IMR-90 (cell line): Measurements from ENCODE around the gene MRTFB. TPM values are rescaled to one million over a fixed set of nuclear protein-coding genes. Genes with fewer than 3 reads are reported as not detected.

ENCODE experiments used
- ATAC-seq: fragments of 200-7000 bp; cut with Tn5 transposase; 2 replicates; pipeline ENCODE4 v1.9.1; 2020; ENCODE audit warnings: low read depth, mild to moderate bottlenecking, moderate library complexity
- BruUV-seq: library from RNA; stranded (reverse); fragments of 400-500 nt; replicated peaks from 2 replicates; lab custom pipeline; 2021; lab: Mats Ljungman, UMichigan
- CTCF ChIA-PET: fragments of 300-600 bp; formaldehyde crosslinking; extraction: SDS; loops from one replicate; lab custom pipeline; 2021; ENCODE audit warnings: antibody characterized with exemption; lab: Yijun Ruan, JAX
- POLR2A ChIA-PET: fragments of 300-600 bp; sonication (Branson Sonifier 250); formaldehyde crosslinking; loops from one replicate; lab custom pipeline; 2022; ENCODE audit warnings: antibody characterized with exemption; ENCODE audit not compliant: unreplicated experiment; lab: Charles Lee
- DNase-seq: peaks from one replicate; pipeline ENCODE4 v3.0.0; 2013
- H2AFZ ChIP-seq: replicated peaks from 2 replicates; pipeline ENCODE3; 2013; ENCODE audit warnings: low read length, mild to moderate bottlenecking; ENCODE audit not compliant: poor library complexity
- H2AK5ac ChIP-seq: 2 replicates; pipeline ENCODE4 v1.6.1; 2013; ENCODE audit warnings: low read depth, low read length, inconsistent platforms
- H2AK9ac ChIP-seq: replicated peaks from 2 replicates; pipeline ENCODE3; 2013; ENCODE audit warnings: mild to moderate bottlenecking, low read depth, low read length, moderate library complexity; ENCODE audit not compliant: poor library complexity
- H2BK120ac ChIP-seq: 2 replicates; pipeline ENCODE4 v1.6.1; 2013; ENCODE audit warnings: low read depth, low read length, inconsistent platforms
- H2BK15ac ChIP-seq: 3 replicates; pipeline ENCODE4 v1.6.1; 2013; ENCODE audit warnings: low read depth, low read length, inconsistent platforms
- H2BK20ac ChIP-seq: 2 replicates; pipeline ENCODE4 v1.6.1; 2013; ENCODE audit warnings: low read depth, mild to moderate bottlenecking, inconsistent platforms, low read length, moderate library complexity
- H2BK5ac ChIP-seq: 2 replicates; pipeline ENCODE4 v1.6.1; 2013; ENCODE audit warnings: mild to moderate bottlenecking, low read depth, low read length, inconsistent platforms; ENCODE audit not compliant: poor library complexity, severe bottlenecking
- H3K14ac ChIP-seq: replicated peaks from 2 replicates; pipeline ENCODE4 v1.6.1; 2013; ENCODE audit warnings: low read depth, low read length, inconsistent platforms
- H3K18ac ChIP-seq: 2 replicates; pipeline ENCODE4 v1.6.1; 2013; ENCODE audit warnings: low read depth, low read length, control low read depth
- H3K23ac ChIP-seq: 2 replicates; pipeline ENCODE4 v1.6.1; 2013; ENCODE audit warnings: low read depth, low read length, inconsistent platforms
- H3K27ac ChIP-seq: 2 replicates; pipeline ENCODE4 v1.5.1; 2013; ENCODE audit warnings: mild to moderate bottlenecking, control low read depth, low read length; ENCODE audit not compliant: insufficient read depth
- H3K27me3 ChIP-seq: 2 replicates; pipeline ENCODE4 v1.6.1; 2013; ENCODE audit warnings: low read length; ENCODE audit not compliant: control insufficient read depth, insufficient read depth
- H3K36me3 ChIP-seq: 2 replicates; pipeline ENCODE4 v1.6.1; 2013; ENCODE audit warnings: low read length, mixed read lengths; ENCODE audit not compliant: control insufficient read depth, insufficient read depth
- H3K4ac ChIP-seq: 2 replicates; pipeline ENCODE4 v1.6.1; 2013; ENCODE audit warnings: low read depth, low read length, inconsistent platforms
- H3K4me1 ChIP-seq: 2 replicates; pipeline ENCODE4 v1.6.1; 2013; ENCODE audit warnings: low read length, mixed read lengths; ENCODE audit not compliant: control insufficient read depth, insufficient read depth
- H3K4me2 ChIP-seq: 2 replicates; pipeline ENCODE4 v1.6.1; 2013; ENCODE audit warnings: low read depth, mild to moderate bottlenecking, control low read depth, low read length, moderate library complexity
- H3K4me3 ChIP-seq: 2 replicates; pipeline ENCODE4 v1.5.1; 2013; ENCODE audit warnings: low read depth, mild to moderate bottlenecking, control low read depth, low read length, moderate library complexity; ENCODE audit not compliant: insufficient read depth
- H3K56ac ChIP-seq: 2 replicates; pipeline ENCODE4 v1.6.1; 2013; ENCODE audit warnings: low read length, inconsistent platforms; ENCODE audit not compliant: insufficient read depth; ENCODE audit errors: extremely low read depth
- H3K79me1 ChIP-seq, 2 experiments: 2 replicates each; pipeline ENCODE4 v1.6.1; 2013; ENCODE audit warnings: low read length in 2 of 2, inconsistent platforms in 1 of 2, low read depth in 1 of 2
- H3K9ac ChIP-seq: 2 replicates; pipeline ENCODE4 v1.6.1; 2013; ENCODE audit warnings: low read depth, low read length, control low read depth
- H3K9me1 ChIP-seq: 2 replicates; pipeline ENCODE4 v1.6.1; 2013; ENCODE audit warnings: low read length, inconsistent platforms; ENCODE audit not compliant: insufficient read depth
- H3K9me3 ChIP-seq: 2 replicates; pipeline ENCODE4 v1.6.1; 2013; ENCODE audit warnings: low read length; ENCODE audit not compliant: control insufficient read depth, insufficient read depth
- H4K20me1 ChIP-seq: 2 replicates; pipeline ENCODE4 v1.6.1; 2013; ENCODE audit warnings: low read length, inconsistent platforms; ENCODE audit not compliant: insufficient read depth
- H4K5ac ChIP-seq: 2 replicates; pipeline ENCODE4 v1.6.1; 2013; ENCODE audit warnings: mild to moderate bottlenecking, low read depth, low read length, control low read depth
- H4K8ac ChIP-seq, 2 experiments: 2 replicates each; pipeline ENCODE4 v1.6.1; 2013; ENCODE audit warnings: low read depth in 2 of 2, low read length in 2 of 2, control low read depth in 1 of 2, inconsistent platforms in 1 of 2
- H4K91ac ChIP-seq: 2 replicates; pipeline ENCODE4 v1.6.1; 2013; ENCODE audit warnings: low read depth, low read length, inconsistent platforms; ENCODE audit not compliant: insufficient read depth
- CEBPB ChIP-seq: IDR thresholded peaks from 2 replicates; pipeline ENCODE4 v1.6.1; 2012; ENCODE audit warnings: low read depth, low read length, improper control_type of control experiment
- CHD1 ChIP-seq: IDR thresholded peaks from 2 replicates; pipeline ENCODE4 v1.6.1; 2012; ENCODE audit warnings: low read depth, low read length, improper control_type of control experiment
- CTCF ChIP-seq: conservative IDR thresholded peaks from 2 replicates; pipeline ENCODE4 v1.5.1; 2012; ENCODE audit warnings: mild to moderate bottlenecking, low read depth, low read length, improper control_type of control experiment
- ELK1 ChIP-seq: fragments of 150-350 bp; IDR thresholded peaks from 2 replicates; pipeline ENCODE4 v1.6.1; 2016; ENCODE audit warnings: low read depth, mild to moderate bottlenecking, low read length, moderate library complexity, borderline replicate concordance
- MAFK ChIP-seq: IDR thresholded peaks from 2 replicates; pipeline ENCODE4 v1.6.1; 2012; ENCODE audit warnings: low read depth, low read length, improper control_type of control experiment
- POLR2A ChIP-seq: IDR thresholded peaks from 2 replicates; pipeline ENCODE4 v1.6.1; 2012; ENCODE audit warnings: mild to moderate bottlenecking, low read depth, low read length
- RAD21 ChIP-seq: IDR thresholded peaks from 2 replicates; pipeline ENCODE4 v1.6.1; 2012; ENCODE audit warnings: low read length, improper control_type of control experiment
- RCOR1 ChIP-seq: IDR thresholded peaks from 2 replicates; pipeline ENCODE4 v1.6.1; 2012; ENCODE audit warnings: mild to moderate bottlenecking, low read length, improper control_type of control experiment; ENCODE audit not compliant: insufficient replicate concordance
- RFX5 ChIP-seq: IDR thresholded peaks from 2 replicates; pipeline ENCODE4 v1.8.0; 2012; ENCODE audit warnings: low read depth, mild to moderate bottlenecking, low read length, moderate library complexity
- USF2 ChIP-seq: fragments of 150-350 bp; IDR thresholded peaks from 2 replicates; pipeline ENCODE4 v1.6.1; 2017; ENCODE audit warnings: mild to moderate bottlenecking, antibody characterized with exemption, low read length, low read depth
- WGBS, 2 experiments: methylation state at CpG; one replicate each; pipeline versions ENCODE4 v1.1.5 to v1.1.7; 2013; ENCODE audit warnings: missing lambda C conversion rate in 2 of 2; ENCODE audit not compliant: insufficient read length in 1 of 2; ENCODE audit errors: extremely low coverage in 2 of 2; 5-methylcytosine and 5-hydroxymethylcytosine counted together
- dilution Hi-C: fragments of 300-500 bp; cut with HindIII; formaldehyde crosslinking; loops from one replicate; pipeline ENCODE4 v1.14.3; 2018; ENCODE audit warnings: low sequenced_read_pairs; ENCODE audit not compliant: unreplicated experiment
- in situ Hi-C: fragments of 300-500 bp; cut with MboI; formaldehyde crosslinking; loops from 3 replicates; pipeline ENCODE4 v1.14.3; 2019; ENCODE audit warnings: low sequenced_read_pairs, inconsistent platforms, mixed read lengths
- intact Hi-C: fragments of 100-400 bp; cut with micrococcal nuclease; formaldehyde crosslinking; loops from 2 replicates; pipeline ENCODE4 v1.10.0; 2022
- polyA plus RNA-seq, 3 experiments: library from polyadenylated mRNA; depleted of rRNA; stranded (reverse); fragments of >200 nt; gene quantifications; 2 replicates each; pipeline ENCODE4 v1.2.3, GENCODE V29; 2012; ENCODE audit warnings: low replicate concordance in 1 of 3
- total RNA-seq: library from RNA; depleted of rRNA; stranded (reverse); fragments of >200 nt; gene quantifications from 2 replicates; pipeline ENCODE4 v1.2.3, GENCODE V29; 2012

MRTFB gene
- total and polyA plus RNA-seq, 2 of the 4 experiments (the other 2 are of a cell fraction): 4.4 to 5.4 TPM

GRCh38 chr16:14087590-14088154 is 16.6 kb downstream of the MRTFB start:
- POLR2A ChIA-PET: no interaction called here
- no peaks in the 10 kb centered on the region; the same call in 1 of the 2 replicates for H3K4me1 ChIP-seq
- dilution Hi-C loops: no loop called here

More at GRCh38 chr16:14087590-14088154, 16.6 kb downstream of the MRTFB start:
- CTCF ChIA-PET: no interaction called here
- H3K4me3 ChIP-seq: no peak overlapping the region
- in situ Hi-C loops (no loop called here), intact Hi-C loops (no loop called here)
- no peak overlapping the region for H2BK20ac ChIP-seq
- peaks cover 4% of the 10 kb centered on the region; the same call in 1 of the 2 replicates for H3K9me1 ChIP-seq
- no peak overlapping the region for H4K8ac ChIP-seq
- no peak overlapping the region for H2AK9ac ChIP-seq
- H3K18ac ChIP-seq: no peak overlapping the region
- no peak overlapping the region for H3K4me2 ChIP-seq
- peaks cover 17 to 20% of the 10 kb centered on the region in 2 experiments for H3K79me1 ChIP-seq
- 100% methylated on average over 1 of the region's 3 CpGs; no CpG with 5 or more reads in 1 of the 2 experiments for WGBS, 2 experiments
- H3K56ac ChIP-seq: no peak overlapping the region
- no peak overlapping the region for H3K9ac ChIP-seq
- no peak overlapping the region for H3K4ac ChIP-seq
- no peak overlapping the region for H3K27ac ChIP-seq
- H4K5ac ChIP-seq: no peak overlapping the region
- H4K91ac ChIP-seq: no peak overlapping the region
- no peak overlapping the region for H3K23ac ChIP-seq
- no TSS peak for BruUV-seq
- no peak overlapping the region for H2BK15ac ChIP-seq
- no peak overlapping the region for H2BK5ac ChIP-seq
- H2AK5ac ChIP-seq: no peak overlapping the region
- no peaks in the 10 kb centered on the region for H3K9me3 ChIP-seq
- no peaks in the 10 kb centered on the region for H3K27me3 ChIP-seq
- H3K14ac ChIP-seq: no peak overlapping the region
- H3K36me3 ChIP-seq: peaks cover 2% of the 10 kb centered on the region
- DNase-seq: no peak
- no peak overlapping the region for H2AFZ ChIP-seq
- no peak for ATAC-seq
- no peaks in the 10 kb centered on the region for H4K20me1 ChIP-seq
- TF ChIP-seq POLR2A: no peak
- TF ChIP-seq USF2: no peak
- TF ChIP-seq MAFK: no peak
- no peak for TF ChIP-seq RCOR1
- TF ChIP-seq RAD21: no peak
- TF ChIP-seq CTCF: no peak
- no peak for TF ChIP-seq RFX5
- no peak for TF ChIP-seq CHD1
- TF ChIP-seq ELK1: no peak
- TF ChIP-seq CEBPB: no peak
- no peak overlapping the region for H2BK120ac ChIP-seq
